ENCODE results near the gene SNX18.

The SNX18 gene

DNA sequence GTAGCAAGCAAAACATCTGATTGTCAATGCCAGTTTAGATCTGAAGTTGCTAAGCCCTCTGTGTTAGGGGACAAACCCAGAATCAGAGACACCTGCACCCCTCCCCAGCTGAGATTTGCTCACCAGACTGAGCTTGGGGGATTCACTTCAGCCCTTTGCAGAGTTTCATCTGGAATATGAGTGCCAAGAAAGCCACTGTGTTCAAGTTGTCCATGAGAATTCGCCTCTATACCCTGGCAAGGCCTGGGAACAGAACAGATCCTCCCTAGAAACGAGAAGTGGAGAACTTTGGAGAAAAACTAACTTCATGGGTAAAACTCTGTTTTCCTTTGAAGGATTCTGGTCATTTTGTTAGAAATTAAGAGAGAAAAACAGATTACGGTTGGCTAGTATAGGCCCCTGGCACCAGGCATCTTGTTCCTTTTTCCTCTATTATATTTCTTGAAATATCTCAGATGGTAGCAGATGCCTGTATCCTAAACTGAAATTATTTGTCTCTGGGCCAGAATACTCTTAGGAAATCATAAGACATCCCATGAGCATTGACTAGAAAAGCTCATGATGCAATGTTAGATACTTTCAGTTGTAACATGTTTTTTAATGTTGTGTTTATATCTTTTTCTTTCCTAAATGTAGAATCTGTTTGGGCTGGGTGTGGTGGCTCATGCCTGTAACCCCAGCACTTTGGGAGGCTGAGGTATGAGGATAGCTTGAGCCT, 64.4 kb downstream of the SNX18 start:
- no peak for DNase-seq

DNA sequence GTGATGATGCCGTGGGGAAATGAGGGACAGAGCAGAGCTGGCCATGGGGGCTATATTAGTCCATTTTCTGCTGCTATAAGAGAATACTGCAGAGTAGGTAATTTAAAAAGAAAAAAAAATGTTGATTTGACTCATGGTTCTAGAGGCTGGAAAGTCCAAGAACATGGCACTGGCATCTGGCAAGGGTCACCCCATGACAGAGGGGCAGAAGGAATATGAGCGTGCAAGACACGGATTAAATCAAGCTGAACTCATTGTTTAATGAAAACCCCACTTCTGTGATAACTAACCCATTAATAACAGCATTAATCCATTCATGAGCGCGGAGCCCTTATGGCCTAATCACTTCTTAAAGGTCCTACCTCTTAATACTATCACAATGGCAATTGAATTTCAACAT, 68.8 kb downstream of the SNX18 start:
- no peak for DNase-seq

DNA sequence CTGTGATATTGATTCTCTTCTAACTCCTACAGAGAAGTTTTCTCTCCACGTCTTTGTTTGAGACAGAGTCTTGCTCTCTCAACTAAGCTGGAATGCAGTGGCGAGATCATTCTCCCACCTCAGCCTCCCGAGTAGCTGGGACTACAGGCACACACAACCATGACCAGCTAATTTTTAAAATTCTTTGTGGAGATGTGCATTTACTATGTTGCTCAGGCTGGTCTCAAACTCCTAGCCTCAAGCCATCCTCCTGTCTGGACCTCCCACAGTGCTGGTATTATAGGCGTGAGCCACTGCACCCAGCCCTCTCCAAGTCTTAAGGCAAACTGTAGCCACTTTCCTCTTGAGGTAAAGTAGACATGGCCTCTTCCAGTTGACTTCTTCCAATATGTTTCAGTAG, 72.2 kb downstream of the SNX18 start:
- no peak for DNase-seq

DNA sequence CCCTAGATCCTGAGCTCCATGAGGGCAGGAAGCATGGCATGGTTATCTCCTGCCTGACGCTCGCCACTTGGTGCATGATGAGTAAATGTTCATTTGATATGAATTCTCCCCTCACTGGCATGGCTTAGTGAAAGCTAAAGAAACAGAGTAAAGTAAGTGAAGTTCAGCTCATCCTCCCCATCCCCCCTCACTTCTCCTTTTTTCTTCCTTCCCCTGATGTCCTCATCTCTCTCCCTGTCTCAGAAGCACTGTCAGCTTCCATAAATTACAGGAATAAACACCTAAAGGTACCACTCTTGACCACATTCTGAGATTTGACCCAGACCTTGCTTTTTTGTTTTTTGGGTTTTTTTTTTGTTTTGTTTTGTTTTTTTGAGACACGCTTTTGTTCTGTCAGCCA, 73.3 kb downstream of the SNX18 start:
- no peak for DNase-seq

DNA sequence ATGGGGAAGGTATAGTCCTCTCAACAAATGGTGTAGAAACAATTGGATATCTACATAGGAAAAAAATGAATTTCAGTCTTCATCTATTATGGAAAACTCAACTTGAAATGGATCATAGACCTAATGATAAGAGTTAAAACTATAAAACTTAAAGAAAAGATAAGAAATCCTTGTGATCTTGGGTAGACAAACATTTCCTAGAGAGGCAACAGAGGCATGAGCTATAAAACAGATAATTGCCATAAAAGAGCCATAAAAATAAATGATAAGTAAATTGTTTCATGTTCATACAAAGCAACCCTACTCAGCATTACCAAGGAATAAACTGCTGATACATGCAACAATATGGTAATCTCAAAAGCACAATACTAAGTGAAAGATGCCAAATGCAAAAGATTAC, 76.2 kb downstream of the SNX18 start:
- DNase-seq, result no peak

DNA sequence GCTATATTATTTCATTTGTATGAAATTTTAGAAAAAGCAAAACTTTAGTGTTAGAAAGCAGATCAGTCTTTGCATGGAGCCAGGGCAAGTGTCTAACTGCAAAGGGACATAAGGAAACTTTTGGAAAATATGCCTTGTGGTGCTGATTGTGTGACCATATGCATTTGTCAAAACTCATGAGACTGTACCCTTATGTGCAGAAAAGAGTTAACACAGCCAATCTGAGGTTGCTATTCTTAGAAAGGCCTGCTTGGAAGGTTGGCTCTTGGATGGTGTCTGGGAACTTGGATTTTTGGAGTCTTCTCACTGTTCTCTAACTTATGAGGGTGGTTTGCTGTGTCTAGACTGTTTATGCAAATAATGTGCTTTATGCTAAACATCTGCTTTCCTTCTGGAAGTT, 76.6 kb downstream of the SNX18 start:
- no peak for DNase-seq

DNA sequence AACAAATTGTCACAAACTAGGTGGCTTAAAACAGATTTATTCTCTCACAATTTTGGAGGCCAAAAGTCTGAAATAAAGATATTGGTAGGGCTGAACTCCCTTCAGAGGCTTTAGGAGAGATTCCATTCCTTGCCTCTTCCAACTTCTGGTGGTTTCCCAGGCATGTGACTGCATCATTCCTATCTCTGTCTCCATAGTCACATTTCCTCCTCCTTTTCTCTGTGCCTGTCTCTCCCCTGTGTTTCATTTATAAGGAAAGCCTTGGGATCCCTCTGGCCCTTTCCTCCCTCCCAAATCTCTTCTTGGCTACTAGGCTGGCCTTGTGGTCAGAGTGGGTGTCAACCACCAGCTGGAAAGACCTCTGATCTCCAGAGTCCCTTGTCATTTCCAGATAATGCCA, 78.2 kb downstream of the SNX18 start:
- DNase-seq, result no peak

Measured in activated CD8-positive, alpha-beta memory T cell treated with anti-CD3 and anti-CD28 coated beads for 24 hours (primary cell).